K562 (cell line): ENCODE measurements around the gene ERVH48-1. TPM values are rescaled to one million over a fixed set of nuclear protein-coding genes. Genes with fewer than 3 reads are reported as not detected.

ENCODE experiments used
- CEBPB ChIP-seq: fragments of 450-650 bp; IDR thresholded peaks from 2 replicates; pipeline ENCODE4 v1.6.1; 2016; ENCODE audit warnings: missing genetic modification characterization, missing compliant biosample characterization
- FOXA3 ChIP-seq, 2 experiments: fragments of 450-650 bp in 1 of 2; sonication (generic) in 1 of 2; formaldehyde crosslinking; IDR thresholded peaks in 1 of 2; conservative IDR thresholded peaks in 1 of 2; 2 replicates each; pipeline versions ENCODE4 v1.4.0 to v1.8.0; 2020 to 2022; ENCODE audit warnings: mild to moderate bottlenecking in 2 of 2, missing genetic modification reagents in 1 of 2
- GTF2F1 ChIP-seq: IDR thresholded peaks from 2 replicates; pipeline ENCODE4 v1.6.1; 2011; ENCODE audit warnings: low read depth, low read length, improper control_type of control experiment
- KAT8 ChIP-seq: fragments of 450-650 bp; IDR thresholded peaks from 2 replicates; pipeline ENCODE4 v1.6.1; 2016; ENCODE audit warnings: low read depth, mild to moderate bottlenecking
- LEF1 ChIP-seq: fragments of 450-650 bp; IDR thresholded peaks from 2 replicates; pipeline ENCODE4 v1.6.1; 2016; ENCODE audit warnings: mild to moderate bottlenecking
- MXI1 ChIP-seq: IDR thresholded peaks from 2 replicates; pipeline ENCODE4 v1.6.1; 2011; ENCODE audit warnings: low read depth, mild to moderate bottlenecking, improper control_type of control experiment, low read length
- NCOR1 ChIP-seq: fragments of 450-650 bp; IDR thresholded peaks from 2 replicates; pipeline ENCODE4 v1.6.1; 2016; ENCODE audit warnings: mild to moderate bottlenecking, moderate library complexity
- NFE2 ChIP-seq: IDR thresholded peaks from 2 replicates; pipeline ENCODE4 v1.6.1; 2014; ENCODE audit warnings: antibody characterized with exemption, low read depth
- RFX5 ChIP-seq: IDR thresholded peaks from 2 replicates; pipeline ENCODE4 v1.6.1; 2011; ENCODE audit warnings: low read depth, mild to moderate bottlenecking, improper control_type of control experiment, low read length
- SETDB1 ChIP-seq: IDR thresholded peaks from one replicate; pipeline ENCODE4 v1.6.1; 2012; ENCODE audit warnings: low read length, control low read depth, inconsistent platforms
- STAG1 ChIP-seq: sonication (generic); formaldehyde crosslinking; IDR thresholded peaks from 2 replicates; pipeline ENCODE4 v1.5.0; 2020; ENCODE audit warnings: missing genetic modification reagents, borderline replicate concordance
- TAF9B ChIP-seq: fragments of 450-650 bp; IDR thresholded peaks from 2 replicates; pipeline ENCODE4 v1.6.1; 2018; ENCODE audit warnings: mild to moderate bottlenecking; ENCODE audit not compliant: partially characterized antibody
- ZNF133 ChIP-seq: fragments of 250-450 bp; sonication (Bioruptor Pico); IDR thresholded peaks from 2 replicates; pipeline ENCODE4 v1.4.0; 2020; ENCODE audit warnings: mild to moderate bottlenecking
- ZNF282 ChIP-seq: sonication (generic); formaldehyde crosslinking; IDR thresholded peaks from 2 replicates; pipeline ENCODE4 v1.8.1; 2023; ENCODE audit warnings: missing genetic modification reagents
- ZNF830 ChIP-seq: fragments of 250-450 bp; sonication (Bioruptor Pico); IDR thresholded peaks from 2 replicates; pipeline ENCODE4 v1.5.0; 2021; ENCODE audit warnings: mild to moderate bottlenecking
- polyA plus RNA-seq, 8 experiments: library from polyadenylated mRNA; depleted of rRNA in 4 of 8; stranded (reverse) in 5 of 8; unstranded in 3 of 8; fragments of >200 nt; fragmentation: Nextera tagmentation in 2 of 8; fragmentation: Illumina TruSeq in 1 of 8; extraction: Ambion mirVana in 2 of 8; extraction: Trizol in 1 of 8; gene quantifications; 2 replicates each; pipeline versions ENCODE4 v1.2.1 to v1.2.3, GENCODE V29; 2011 to 2014; ENCODE audit warnings: inconsistent platforms in 1 of 8, missing spikeins in 1 of 8
- total RNA-seq, 7 experiments: library from RNA; depleted of rRNA in 6 of 7; stranded (reverse); fragments of >200 nt in 6 of 7; fragmentation: Illumina TruSeq in 2 of 7; extraction: Trizol in 2 of 7; gene quantifications; 2 replicates each; pipeline versions ENCODE4 v1.2.1 to v1.2.3, GENCODE V29; 2011 to 2021; ENCODE audit warnings: low replicate concordance in 1 of 7
- TF ChIP-seq, protein P1 (sequence below): fragments of 250-450 bp; sonication (Bioruptor Pico); IDR thresholded peaks from 2 replicates; pipeline ENCODE4 v1.5.0; 2021
- TF ChIP-seq, protein P2 (sequence below): fragments of 450-650 bp; formaldehyde crosslinking; IDR thresholded peaks from 2 replicates; pipeline ENCODE4 v1.4.0; 2022; ENCODE audit warnings: missing genetic modification characterization
- TF ChIP-seq, protein P3 (sequence below), 3 experiments: fragments of 200-800 bp in 1 of 3; sonication (Bioruptor generic) in 1 of 3; sonication (generic) in 1 of 3; formaldehyde crosslinking in 1 of 3; IDR thresholded peaks; 2 replicates each; pipeline versions ENCODE4 v1.6.1 to v1.8.0; 2016 to 2022; ENCODE audit warnings: mild to moderate bottlenecking in 2 of 3, missing compliant biosample characterization in 2 of 3, missing genetic modification characterization in 2 of 3, missing genetic modification reagents in 1 of 3
- TF ChIP-seq, protein P4 (sequence below): IDR thresholded peaks from 2 replicates; pipeline ENCODE4 v1.6.1; 2012; ENCODE audit warnings: low read depth, low read length, improper control_type of control experiment, borderline replicate concordance
- TF ChIP-seq, protein P5 (sequence below): fragments of 250-450 bp; sonication (Bioruptor Pico); IDR thresholded peaks from 2 replicates; pipeline ENCODE4 v1.8.0; 2021; ENCODE audit warnings: moderate library complexity, mild to moderate bottlenecking, inconsistent platforms

ERVH48-1 gene
- total and polyA plus RNA-seq, 9 of the 15 experiments (the other 6 are each of a cell fraction or from before 2014, with no cell fraction given), result 0.08 to 0.49 (median 0.16) TPM; not detected in 3

DNA sequence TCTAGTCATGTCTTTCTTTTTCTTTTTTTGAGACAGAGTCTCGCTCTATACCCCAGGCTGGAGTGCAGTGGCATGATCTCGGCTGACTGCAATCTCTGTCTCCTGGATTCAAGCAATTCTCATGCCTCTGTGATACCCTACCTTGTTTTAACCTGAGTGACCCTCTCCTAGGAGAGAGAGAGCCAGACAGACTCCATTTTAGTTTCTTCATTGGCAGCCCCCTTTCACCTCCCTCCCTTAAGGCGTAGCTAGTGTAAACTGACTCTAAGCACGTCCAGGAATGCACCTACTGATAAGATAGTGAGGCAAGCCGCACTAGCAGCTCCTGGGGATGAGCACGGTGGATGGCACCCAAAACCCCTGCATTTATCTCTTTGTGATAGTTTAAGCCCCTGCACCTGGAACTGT, 43.8 kb upstream of the ERVH48-1 start (continued):
- TF ChIP-seq, protein P1, sequence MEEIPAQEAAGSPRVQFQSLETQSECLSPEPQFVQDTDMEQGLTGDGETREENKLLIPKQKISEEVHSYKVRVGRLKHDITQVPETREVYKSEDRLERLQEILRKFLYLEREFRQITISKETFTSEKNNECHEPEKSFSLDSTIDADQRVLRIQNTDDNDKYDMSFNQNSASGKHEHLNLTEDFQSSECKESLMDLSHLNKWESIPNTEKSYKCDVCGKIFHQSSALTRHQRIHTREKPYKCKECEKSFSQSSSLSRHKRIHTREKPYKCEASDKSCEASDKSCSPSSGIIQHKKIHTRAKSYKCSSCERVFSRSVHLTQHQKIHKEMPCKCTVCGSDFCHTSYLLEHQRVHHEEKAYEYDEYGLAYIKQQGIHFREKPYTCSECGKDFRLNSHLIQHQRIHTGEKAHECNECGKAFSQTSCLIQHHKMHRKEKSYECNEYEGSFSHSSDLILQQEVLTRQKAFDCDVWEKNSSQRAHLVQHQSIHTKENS (CRISPR knock-in tag), result no peak
- TF ChIP-seq MXI1, result no peak
- TF ChIP-seq ZNF282 (CRISPR knock-in tag), result no peak
- no peak for TF ChIP-seq CEBPB (tag)
- no peak for TF ChIP-seq ZNF830 (CRISPR knock-in tag)
- TF ChIP-seq SETDB1, result no peak
- TF ChIP-seq RFX5, result no peak
- TF ChIP-seq FOXA3 (CRISPR knock-in tag; conservative IDR thresholded peaks at IDR 0.05 in 1 of 2, IDR thresholded peaks at IDR 0.05 in 1 of 2), result no peak
- TF ChIP-seq, protein P2, sequence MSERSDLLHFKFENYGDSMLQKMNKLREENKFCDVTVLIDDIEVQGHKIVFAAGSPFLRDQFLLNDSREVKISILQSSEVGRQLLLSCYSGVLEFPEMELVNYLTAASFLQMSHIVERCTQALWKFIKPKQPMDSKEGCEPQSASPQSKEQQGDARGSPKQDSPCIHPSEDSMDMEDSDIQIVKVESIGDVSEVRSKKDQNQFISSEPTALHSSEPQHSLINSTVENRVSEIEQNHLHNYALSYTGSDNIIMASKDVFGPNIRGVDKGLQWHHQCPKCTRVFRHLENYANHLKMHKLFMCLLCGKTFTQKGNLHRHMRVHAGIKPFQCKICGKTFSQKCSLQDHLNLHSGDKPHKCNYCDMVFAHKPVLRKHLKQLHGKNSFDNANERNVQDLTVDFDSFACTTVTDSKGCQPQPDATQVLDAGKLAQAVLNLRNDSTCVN (CRISPR knock-in tag), result no peak
- no peak for TF ChIP-seq ZNF133
- TF ChIP-seq, protein P3, sequence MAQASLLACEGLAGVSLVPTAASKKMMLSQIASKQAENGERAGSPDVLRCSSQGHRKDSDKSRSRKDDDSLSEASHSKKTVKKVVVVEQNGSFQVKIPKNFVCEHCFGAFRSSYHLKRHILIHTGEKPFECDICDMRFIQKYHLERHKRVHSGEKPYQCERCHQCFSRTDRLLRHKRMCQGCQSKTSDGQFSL (CRISPR knock-in tag; IDR thresholded peaks at IDR 0.05), result no peak
- TF ChIP-seq, protein P3 (tag; IDR thresholded peaks at IDR 0.05), result peak in 1 of 2 experiments; percentile 61; a peak in 1 of 4 replicates
- TF ChIP-seq NCOR1, result no peak
- TF ChIP-seq, protein P4, sequence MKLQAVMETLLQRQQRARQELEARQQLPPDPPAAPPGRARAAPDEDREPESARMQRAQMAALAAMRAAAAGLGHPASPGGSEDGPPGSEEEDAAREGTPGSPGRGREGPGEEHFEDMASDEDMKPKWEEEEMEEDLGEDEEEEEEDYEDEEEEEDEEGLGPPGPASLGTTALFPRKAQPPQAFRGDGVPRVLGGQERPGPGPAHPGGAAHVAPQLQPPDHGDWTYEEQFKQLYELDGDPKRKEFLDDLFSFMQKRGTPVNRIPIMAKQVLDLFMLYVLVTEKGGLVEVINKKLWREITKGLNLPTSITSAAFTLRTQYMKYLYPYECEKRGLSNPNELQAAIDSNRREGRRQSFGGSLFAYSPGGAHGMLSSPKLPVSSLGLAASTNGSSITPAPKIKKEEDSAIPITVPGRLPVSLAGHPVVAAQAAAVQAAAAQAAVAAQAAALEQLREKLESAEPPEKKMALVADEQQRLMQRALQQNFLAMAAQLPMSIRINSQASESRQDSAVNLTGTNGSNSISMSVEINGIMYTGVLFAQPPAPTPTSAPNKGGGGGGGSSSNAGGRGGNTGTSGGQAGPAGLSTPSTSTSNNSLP, result no peak
- TF ChIP-seq, protein P5, sequence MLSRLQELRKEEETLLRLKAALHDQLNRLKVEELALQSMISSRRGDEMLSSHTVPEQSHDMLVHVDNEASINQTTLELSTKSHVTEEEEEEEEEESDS (CRISPR knock-in tag), result no peak
- no peak for TF ChIP-seq NFE2
- no peak for TF ChIP-seq GTF2F1
- TF ChIP-seq LEF1, result no peak
- no peak for TF ChIP-seq STAG1
- TF ChIP-seq KAT8, result no peak
- TF ChIP-seq TAF9B, result no peak
